Suppressor macrophage treated with lipopolysaccharide for 1 hour (primary cell): ENCODE data around the gene PDK1.
"Not testable (repeated sequence)": the region's sequence is repeated elsewhere in the genome, so short reads cannot be mapped to it uniquely, and the experiment has no call there.

Experiments used
- DNase-seq, 3 donors: peaks; one replicate each; pipeline ENCODE4 v3.0.0-alpha.2; 2020 to 2022

Gene PDK1

DNA sequence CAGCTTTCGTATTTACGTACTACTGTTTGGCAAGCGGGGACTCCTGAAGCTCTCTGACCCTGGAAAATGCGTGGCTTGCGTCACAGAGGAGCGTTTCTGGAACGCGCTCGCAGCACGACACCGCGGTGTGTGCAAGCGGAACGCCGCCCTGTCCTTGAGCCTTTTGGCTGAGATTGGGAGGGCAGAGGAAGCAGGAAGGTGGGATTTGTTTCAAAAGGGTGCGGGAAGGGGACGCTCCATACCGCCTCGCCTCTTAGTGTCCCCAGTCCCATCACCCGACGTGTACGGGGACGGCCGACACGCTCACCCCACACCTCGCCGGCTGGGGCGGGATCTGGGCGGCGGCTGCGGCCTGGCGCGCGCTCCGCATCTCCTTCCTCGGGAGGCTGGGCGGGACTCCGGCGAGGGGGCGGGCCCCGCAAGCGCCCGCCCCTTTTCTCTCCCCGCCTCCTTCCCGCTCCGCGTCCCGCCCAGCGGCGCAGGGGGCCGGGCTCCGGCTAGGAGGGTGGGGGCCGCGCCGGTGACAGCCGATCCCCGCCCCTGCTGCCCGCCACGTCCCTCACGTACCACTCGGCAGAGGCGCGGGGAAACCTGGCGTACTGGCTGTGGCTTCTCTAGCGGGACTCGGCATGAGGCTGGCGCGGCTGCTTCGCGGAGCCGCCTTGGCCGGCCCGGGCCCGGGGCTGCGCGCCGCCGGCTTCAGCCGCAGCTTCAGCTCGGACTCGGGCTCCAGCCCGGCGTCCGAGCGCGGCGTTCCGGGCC, at the start of gene PDK1:
Gene PDK1 (plus strand): TSS at position 569 of the 762 bp plus-strand sequence. CDS start 61 bp downstream, at position 630.
- DNase-seq = peak; percentile 93 to 98 (median 96)

DNA sequence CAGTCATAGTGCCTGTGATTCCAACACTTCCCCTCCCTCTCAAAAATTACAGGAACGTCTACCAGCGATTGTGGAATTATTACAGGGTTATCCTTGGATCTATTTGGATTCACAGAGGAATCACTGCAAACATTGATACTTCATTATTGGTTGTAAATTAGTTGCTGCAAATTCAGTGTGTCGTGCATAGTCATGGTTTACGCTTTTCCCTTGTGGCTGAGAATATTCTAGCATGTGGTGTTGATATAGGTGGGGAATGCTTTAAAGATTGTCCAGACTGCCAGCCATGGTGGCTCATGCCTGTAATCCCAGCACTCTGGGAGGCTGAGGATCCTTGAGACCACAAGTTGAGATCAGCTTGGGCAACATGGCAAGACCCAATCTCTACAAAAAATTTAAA, 48.7 kb upstream of the PDK1 start:
- no peak for DNase-seq

DNA sequence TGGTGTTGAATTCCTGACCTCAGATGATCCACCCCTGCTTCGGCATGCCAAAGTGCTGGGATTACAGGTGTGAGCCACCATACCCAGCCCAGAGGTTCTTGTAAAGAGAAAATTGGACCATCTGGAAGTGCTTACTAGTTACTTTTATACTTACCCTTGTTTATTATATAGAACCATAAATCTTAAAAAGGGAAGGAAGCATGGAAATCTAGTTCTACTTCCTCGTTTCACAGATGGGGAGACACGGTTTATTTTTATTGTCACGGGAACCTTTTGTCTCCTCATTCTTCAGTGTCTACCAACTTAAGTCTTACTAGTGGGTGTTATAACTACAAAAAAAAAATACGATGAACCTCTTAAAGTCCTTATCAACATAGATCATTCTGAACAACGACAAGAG, 45.8 kb upstream of the PDK1 start:
- peak in 2 of 3 donors; percentile 18 to 44 for DNase-seq

- no peak for DNase-seq
Observed at GRCh38 chr2:172510548-172510947, 45.3 kb upstream of the PDK1 start.

DNA sequence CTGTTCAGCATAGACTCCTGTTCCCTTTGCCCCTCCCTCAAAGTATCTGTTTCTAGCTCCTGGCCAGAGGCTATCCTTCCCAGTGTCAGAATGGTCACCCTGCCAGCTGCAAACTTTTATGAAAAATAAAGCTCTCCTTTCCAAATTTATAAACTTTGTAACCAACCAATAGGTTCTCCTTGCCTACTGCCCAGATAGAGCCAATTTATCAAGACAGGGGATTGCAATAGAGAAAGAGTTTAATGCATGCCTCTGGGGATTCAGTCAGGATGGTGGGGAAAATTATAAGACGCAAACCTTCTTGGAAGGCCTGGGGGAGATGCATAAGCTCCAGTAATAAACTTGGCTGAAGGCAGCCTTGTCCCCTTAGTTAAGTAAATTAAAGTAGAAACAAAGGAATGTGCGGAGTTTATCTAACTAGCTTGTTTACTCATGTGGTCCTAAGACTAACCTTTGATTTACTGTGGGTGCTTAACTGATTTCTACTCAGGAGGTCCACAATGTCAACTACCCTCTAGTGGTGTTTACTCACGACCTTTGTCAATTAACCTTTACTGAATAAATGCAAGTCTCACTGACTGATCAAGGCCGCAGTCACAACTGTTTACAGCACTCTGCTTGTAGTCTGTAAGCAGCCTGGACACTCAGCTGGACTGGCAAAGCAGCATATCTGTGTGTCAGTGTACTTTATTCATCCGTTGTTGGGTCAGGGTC, 42.9 kb upstream of the PDK1 start:
- no peak for DNase-seq

DNA sequence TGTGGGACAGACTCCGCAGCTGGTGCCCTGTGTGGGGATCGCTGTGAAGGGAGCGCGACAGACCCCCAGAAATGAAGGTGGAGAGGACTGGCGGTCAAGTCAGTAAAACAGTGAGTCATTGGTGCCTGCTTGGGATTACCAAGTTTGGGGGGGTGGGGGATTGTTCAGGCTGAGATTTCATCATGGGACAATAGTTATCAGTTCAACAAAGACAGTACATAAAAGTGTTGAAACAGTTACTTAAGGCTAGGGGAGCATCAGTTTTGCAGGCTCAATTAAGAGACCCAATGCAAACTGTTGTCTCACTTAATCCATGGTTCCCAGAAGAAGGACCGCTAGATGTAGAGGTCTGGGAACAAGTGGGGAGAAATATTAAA, 42.4 kb upstream of the PDK1 start:
- peak; percentile 16 to 41 (median 32) for DNase-seq

DNA sequence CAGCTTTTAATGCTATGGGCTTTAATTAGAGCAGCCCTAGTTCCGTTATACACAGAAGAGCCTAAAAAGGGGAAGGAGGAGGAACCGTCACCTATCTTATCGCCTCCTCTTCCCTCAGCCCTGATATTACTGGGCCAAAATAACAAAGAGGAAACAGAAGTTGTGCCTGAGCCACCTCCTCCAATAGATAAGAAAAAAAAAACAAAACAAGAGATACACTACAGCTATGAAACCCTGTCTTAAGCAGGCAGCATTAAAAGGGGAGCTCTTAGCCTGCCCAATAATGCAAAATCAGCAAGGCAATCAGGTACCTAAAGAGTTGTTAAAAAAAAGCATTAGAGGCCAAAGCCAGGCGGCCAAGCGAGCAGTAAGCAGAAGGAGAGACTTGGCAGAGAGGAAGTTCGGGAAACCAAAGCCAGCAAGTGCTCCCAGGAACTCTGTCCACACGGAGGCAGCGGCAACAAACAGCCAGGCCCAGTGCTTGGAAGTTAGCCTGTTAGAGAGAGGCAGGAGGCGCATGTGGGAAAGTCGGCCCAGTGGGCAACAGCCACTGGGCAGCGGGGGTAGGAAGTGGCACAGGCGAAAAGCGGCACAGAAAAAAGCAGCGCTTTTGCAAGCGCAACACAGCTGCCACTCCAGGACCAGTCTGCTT, 41.8 kb upstream of the PDK1 start:
- peak; percentile 15 to 52 (median 47) for DNase-seq

GRCh38 chr2:172516299-172516698, 39.6 kb upstream of the PDK1 start:
- DNase-seq = peak; percentile 80 to 91 (median 88)

- no peak for DNase-seq
Observed at GRCh38 chr2:172518995-172519394, 36.9 kb upstream of the PDK1 start.

DNA sequence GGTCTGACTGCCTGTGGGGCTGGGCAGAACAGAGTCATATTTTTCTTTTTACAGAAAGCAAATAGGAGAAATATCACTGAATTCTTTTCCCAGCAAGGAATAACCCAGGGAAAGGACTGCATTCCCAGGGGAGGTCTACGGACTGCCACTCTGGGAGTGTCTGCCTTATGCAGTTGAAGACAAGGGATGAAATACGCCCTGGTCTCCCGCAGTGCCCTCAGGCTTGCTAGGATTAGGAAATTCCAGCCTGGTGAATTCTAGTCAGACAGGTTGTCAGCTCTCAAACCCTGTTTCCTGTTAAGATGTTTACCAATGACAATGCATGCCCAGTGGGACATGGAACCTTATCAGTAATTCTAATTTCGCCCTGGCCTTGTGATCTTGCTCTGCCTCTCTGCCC, 30.3 kb upstream of the PDK1 start:
- DNase-seq = no peak

DNA sequence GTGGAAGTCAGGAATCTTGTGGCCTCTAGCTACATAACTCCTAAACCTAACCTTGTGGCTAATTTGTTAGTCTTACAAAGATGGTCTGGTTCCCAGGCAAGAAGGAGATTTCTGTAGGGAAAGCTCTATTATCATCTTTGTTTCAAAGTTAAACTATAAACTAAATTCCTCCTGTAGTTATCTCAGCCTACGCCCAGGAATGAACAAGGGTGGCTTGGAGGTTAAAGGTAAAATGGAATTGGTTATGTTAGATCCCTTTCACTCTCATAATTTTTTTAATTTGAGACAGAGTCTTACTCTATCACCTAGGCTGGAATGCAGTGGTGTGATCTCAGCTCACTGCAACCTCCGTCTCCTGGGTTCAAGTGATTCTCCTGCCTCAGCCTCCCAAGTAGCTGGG, 24.6 kb upstream of the PDK1 start:
- DNase-seq = no peak

- not testable (repeated sequence) for DNase-seq
Observed at GRCh38 chr2:172532461-172532860, 23.4 kb upstream of the PDK1 start.

DNA sequence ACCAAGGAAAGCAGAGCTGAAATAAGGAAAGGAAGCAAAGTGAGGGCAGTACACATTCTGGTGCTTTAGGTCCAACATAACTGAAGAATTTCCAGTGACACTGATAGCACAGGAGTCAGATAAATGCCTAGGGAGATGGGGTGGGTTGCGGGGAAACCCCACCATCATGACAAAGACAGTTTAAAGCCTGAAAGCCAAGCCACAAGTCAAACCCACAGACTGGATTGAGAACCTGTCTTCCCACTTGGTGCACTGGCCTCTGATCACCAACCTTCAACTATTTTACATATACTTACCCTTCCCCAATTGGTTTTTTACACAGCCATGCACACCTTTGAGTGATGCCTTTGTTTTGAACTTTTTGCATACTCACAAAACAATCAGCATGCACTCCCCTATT, 22.2 kb upstream of the PDK1 start:
- DNase-seq = no peak

GRCh38 chr2:172535119-172535518, 20.8 kb upstream of the PDK1 start:
- no peak for DNase-seq

- not testable (repeated sequence) for DNase-seq
Observed at GRCh38 chr2:172537851-172538250, 18.0 kb upstream of the PDK1 start.

DNA sequence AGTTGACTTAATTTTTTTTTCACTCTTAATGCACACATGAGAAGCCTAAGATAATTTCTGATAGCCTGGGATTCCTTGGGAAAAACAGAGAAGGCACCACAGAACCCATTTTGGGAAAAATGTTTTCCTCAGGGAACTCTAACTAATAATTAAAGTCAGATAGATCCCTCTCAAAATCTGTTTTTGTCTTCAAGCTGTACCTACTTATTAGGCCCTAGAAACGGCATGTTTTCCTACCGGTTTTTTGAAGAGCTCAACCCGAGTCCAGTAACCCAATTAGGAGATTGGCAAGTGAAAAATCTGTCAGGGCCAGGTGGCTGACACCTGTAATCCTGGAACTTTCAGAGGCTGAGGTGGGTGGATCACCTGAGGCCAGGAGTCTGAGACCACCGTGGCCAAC, 16.1 kb upstream of the PDK1 start:
- no peak for DNase-seq

GRCh38 chr2:172540421-172540820, 15.5 kb upstream of the PDK1 start:
- DNase-seq = no peak

- no peak for DNase-seq
Observed at GRCh38 chr2:172545408-172546075, 10.3 kb upstream of the PDK1 start.

GRCh38 chr2:172549131-172549530, 6.8 kb upstream of the PDK1 start:
- DNase-seq = no peak

GRCh38 chr2:172549802-172550201, 6.1 kb upstream of the PDK1 start:
- not testable (repeated sequence) for DNase-seq

- no peak for DNase-seq
Observed at GRCh38 chr2:172550419-172550818, 5.5 kb upstream of the PDK1 start.

DNA sequence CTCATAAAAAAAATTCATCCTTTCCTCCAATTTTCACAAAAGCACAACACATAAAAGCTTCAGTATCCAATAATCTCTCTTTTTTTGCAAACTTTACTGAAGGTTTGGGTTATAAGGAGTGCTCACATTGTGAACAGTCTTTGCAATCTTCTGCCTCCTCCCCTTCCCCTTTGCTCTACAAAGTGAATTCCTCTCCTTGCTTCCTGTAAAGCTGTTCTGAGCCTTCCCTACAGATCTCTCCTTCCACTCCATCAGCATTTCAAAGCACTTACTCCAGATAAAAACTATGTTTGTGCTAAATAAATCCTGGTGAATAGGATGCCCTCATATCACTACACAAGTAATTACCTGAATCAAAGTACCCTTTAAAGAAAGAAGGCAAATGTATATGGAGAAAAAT, 4.6 kb upstream of the PDK1 start:
- DNase-seq = peak; percentile 23 to 30 (median 28)
